ENCODE results near the gene LRRC59. TPM values are rescaled to one million over a fixed set of nuclear protein-coding genes. Genes with fewer than 3 reads are reported as not detected.
A peak's percentile ranks its signal among the peaks of the same experiment; 100 is the strongest.

Gene LRRC59
- total and polyA plus RNA-seq, 2 of the 13 experiments (the other 11 are each of a cell fraction or from before 2014, with no cell fraction given) = 87.3 to 222 TPM

DNA sequence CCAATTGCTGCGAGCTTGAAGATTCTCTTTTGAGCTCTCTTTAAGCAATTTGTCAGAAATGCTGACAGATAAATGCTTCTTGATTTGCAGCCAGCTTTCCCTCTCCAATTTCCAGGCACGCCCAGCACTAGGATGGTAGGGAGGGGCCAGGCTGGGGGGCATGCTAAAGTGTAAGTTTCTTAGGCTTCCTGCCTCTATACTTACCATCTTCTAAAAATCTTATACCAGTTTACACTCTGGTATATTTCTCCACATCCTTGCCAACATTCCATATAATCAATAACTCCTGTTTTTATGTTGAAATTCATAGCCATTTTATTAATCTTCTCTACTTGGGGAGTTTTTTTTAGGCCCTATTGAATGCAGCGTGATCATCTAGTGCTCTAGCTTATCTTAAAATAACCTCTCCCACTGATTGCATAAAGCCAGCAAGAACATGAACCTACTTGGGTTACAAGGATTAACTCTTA lies 46.2 kb upstream of the LRRC59 start (continued):
- TF ChIP-seq ARNT2 (CRISPR knock-in tag; IDR thresholded peaks at IDR 0.05; ENCODE audit: low read depth) (no peak), ZNF652 (CRISPR knock-in tag; IDR thresholded peaks at IDR 0.05; ENCODE audit: borderline replicate concordance, low read depth) (peak; percentile 46; the same call in 1 of the 2 replicates)
- TF ChIP-seq, protein P1, sequence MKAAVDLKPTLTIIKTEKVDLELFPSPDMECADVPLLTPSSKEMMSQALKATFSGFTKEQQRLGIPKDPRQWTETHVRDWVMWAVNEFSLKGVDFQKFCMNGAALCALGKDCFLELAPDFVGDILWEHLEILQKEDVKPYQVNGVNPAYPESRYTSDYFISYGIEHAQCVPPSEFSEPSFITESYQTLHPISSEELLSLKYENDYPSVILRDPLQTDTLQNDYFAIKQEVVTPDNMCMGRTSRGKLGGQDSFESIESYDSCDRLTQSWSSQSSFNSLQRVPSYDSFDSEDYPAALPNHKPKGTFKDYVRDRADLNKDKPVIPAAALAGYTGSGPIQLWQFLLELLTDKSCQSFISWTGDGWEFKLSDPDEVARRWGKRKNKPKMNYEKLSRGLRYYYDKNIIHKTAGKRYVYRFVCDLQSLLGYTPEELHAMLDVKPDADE (CRISPR knock-in tag; IDR thresholded peaks at IDR 0.05) = no peak

GRCh38 chr17:50440838-50441829 lies 43.8 kb upstream of the LRRC59 start:
- ChIA-PET POLR2A (interaction anchor here (0.6 to 2.7 kb wide), 9 partner anchors 9 to 425 kb away, joined by 3 to 19 read pairs (median 5); partner anchors contain the start of genes ACSF2, LRRC59 and TOB1), CTCF (ENCODE audit: low intra/inter-chr PET ratio, low total read pairs) (no interaction called here)
- H2AFZ ChIP-seq (ENCODE audit: low read length) = no peak overlapping the region
- intact Hi-C loops (cut with micrococcal nuclease; ENCODE audit: unreplicated experiment) (no loop called here), in situ Hi-C loops (cut with HindIII; ENCODE audit: extremely low pct_ligation_motif_present, low pct_unique_long_range_greater_than_20kb) (no loop called here)
- H4K20me1 ChIP-seq (ENCODE audit: insufficient read depth, low read length) = no peaks in the 10 kb centered on the region
- FAIRE-seq (no peak), ATAC-seq (peak; percentile 19), DNase-seq (ENCODE audit: low spot score) (no peak)
- H3K4me3 ChIP-seq (replicated peaks in 1 of 3; ENCODE audit: insufficient read depth in 1 of 3, low read depth in 2 of 3, low read length in 3 of 3) = 0 out of 6 replicates have a peak overlapping the region, but pooled peaks of 1 of the 3 experiments have one; percentile 1
- no peaks in the 10 kb centered on the region for H3K9me3 ChIP-seq (ENCODE audit: low read length)
- peak overlapping the region; percentile 58 for H3K27ac ChIP-seq (ENCODE audit: extremely low read length, insufficient read depth, low read length)
- H3K27me3 ChIP-seq (ENCODE audit: control insufficient read depth in 1 of 2, insufficient read depth in 2 of 2, low read length in 2 of 2) = no peaks in the 10 kb centered on the region
- whole genome bisulfite sequencing (ENCODE audit: low lambda C conversion rate) = 96% methylated on average over 10 of the region's 10 CpGs
- peaks cover 1 to 6% of the 10 kb centered on the region in 2 experiments; a peak in 3 of 5 replicates for H3K36me3 ChIP-seq (replicated peaks in 1 of 2; ENCODE audit: control insufficient read depth in 1 of 2, insufficient read depth in 2 of 2, low read length in 2 of 2)
- peaks cover 10% of the 10 kb centered on the region for H3K79me2 ChIP-seq (ENCODE audit: insufficient read depth, low read length)
- H3K4me2 ChIP-seq (ENCODE audit: low read depth, low read length) = peak overlapping the region; percentile 49
- peaks cover 52% of the 10 kb centered on the region for H3K4me1 ChIP-seq (ENCODE audit: insufficient read depth, low read length)
- peak overlapping the region; percentile 9; the same call in 1 of the 2 replicates for H3K9ac ChIP-seq (ENCODE audit: insufficient read depth, low read depth, low read length)
- no TSS peak for BruUV-seq (replicated peaks)
- TF ChIP-seq TP53 (CRISPR knock-in tag; conservative IDR thresholded peaks at IDR 0.05) (no peak), ZNF460 (CRISPR knock-in tag; IDR thresholded peaks at IDR 0.05; ENCODE audit: borderline replicate concordance) (no peak), ZFP91 (CRISPR knock-in tag; IDR thresholded peaks at IDR 0.05; ENCODE audit: borderline replicate concordance) (peak; percentile 21; the same call in 1 of the 2 replicates), SMAD9 (CRISPR knock-in tag; IDR thresholded peaks at IDR 0.05) (no peak), GPN1 (CRISPR knock-in tag; IDR thresholded peaks at IDR 0.05; ENCODE audit: borderline replicate concordance) (no peak), MIXL1 (CRISPR knock-in tag; IDR thresholded peaks at IDR 0.05) (no peak), THAP11 (CRISPR knock-in tag; IDR thresholded peaks at IDR 0.05) (no peak)
- TF ChIP-seq, protein P2, sequence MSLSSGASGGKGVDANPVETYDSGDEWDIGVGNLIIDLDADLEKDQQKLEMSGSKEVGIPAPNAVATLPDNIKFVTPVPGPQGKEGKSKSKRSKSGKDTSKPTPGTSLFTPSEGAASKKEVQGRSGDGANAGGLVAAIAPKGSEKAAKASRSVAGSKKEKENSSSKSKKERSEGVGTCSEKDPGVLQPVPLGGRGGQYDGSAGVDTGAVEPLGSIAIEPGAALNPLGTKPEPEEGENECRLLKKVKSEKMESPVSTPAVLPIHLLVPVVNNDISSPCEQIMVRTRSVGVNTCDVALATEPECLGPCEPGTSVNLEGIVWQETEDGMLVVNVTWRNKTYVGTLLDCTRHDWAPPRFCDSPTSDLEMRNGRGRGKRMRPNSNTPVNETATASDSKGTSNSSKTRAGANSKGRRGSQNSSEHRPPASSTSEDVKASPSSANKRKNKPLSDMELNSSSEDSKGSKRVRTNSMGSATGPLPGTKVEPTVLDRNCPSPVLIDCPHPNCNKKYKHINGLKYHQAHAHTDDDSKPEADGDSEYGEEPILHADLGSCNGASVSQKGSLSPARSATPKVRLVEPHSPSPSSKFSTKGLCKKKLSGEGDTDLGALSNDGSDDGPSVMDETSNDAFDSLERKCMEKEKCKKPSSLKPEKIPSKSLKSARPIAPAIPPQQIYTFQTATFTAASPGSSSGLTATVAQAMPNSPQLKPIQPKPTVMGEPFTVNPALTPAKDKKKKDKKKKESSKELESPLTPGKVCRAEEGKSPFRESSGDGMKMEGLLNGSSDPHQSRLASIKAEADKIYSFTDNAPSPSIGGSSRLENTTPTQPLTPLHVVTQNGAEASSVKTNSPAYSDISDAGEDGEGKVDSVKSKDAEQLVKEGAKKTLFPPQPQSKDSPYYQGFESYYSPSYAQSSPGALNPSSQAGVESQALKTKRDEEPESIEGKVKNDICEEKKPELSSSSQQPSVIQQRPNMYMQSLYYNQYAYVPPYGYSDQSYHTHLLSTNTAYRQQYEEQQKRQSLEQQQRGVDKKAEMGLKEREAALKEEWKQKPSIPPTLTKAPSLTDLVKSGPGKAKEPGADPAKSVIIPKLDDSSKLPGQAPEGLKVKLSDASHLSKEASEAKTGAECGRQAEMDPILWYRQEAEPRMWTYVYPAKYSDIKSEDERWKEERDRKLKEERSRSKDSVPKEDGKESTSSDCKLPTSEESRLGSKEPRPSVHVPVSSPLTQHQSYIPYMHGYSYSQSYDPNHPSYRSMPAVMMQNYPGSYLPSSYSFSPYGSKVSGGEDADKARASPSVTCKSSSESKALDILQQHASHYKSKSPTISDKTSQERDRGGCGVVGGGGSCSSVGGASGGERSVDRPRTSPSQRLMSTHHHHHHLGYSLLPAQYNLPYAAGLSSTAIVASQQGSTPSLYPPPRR (CRISPR knock-in tag; IDR thresholded peaks at IDR 0.05; ENCODE audit: borderline replicate concordance) = 0 out of 2 replicates have a peak, but pooled peaks have one; percentile 6

All from HepG2 (cell line).